Astrocyte of the spinal cord (primary cell): ENCODE results near the gene CSF1R.

Experiments used
- DNase-seq: peaks from one replicate; pipeline ENCODE4 v3.0.0; 2011; ENCODE audit warnings: low read depth, low spot score
- H3K4me3 ChIP-seq: 2 replicates; pipeline ENCODE4 v1.5.1; 2011; ENCODE audit warnings: low read depth, mild to moderate bottlenecking, low read length, moderate library complexity
- in situ Hi-C: cut with HindIII; loops from 2 replicates; pipeline ENCODE4 v1.10.0; 2017; ENCODE audit warnings: low sequenced_read_pairs
- TF ChIP-seq, protein P1 (sequence below): IDR thresholded peaks from 2 replicates; pipeline ENCODE4 v1.5.1; 2012; ENCODE audit warnings: low read depth, mild to moderate bottlenecking, low read length, inconsistent platforms

The CSF1R gene

DNA sequence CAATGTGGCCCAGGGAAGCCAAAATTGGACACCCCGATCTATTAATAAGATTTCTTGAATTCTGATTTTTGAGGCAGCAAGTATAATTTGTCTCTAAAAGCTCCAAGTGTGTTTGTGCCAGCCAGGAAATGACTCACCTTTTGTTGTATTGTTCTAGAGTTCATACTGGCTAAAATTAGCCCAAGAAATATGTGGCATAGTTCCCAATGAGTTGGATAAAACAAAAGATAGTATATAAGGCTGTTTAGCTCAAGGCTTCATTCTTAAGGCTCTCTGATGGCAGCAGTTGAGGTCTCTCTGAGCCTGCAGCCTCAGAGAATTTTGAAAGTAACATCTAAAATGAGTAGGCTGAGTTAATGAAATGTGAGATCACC, 64.2 kb downstream of the CSF1R start:
- TF ChIP-seq, protein P1, sequence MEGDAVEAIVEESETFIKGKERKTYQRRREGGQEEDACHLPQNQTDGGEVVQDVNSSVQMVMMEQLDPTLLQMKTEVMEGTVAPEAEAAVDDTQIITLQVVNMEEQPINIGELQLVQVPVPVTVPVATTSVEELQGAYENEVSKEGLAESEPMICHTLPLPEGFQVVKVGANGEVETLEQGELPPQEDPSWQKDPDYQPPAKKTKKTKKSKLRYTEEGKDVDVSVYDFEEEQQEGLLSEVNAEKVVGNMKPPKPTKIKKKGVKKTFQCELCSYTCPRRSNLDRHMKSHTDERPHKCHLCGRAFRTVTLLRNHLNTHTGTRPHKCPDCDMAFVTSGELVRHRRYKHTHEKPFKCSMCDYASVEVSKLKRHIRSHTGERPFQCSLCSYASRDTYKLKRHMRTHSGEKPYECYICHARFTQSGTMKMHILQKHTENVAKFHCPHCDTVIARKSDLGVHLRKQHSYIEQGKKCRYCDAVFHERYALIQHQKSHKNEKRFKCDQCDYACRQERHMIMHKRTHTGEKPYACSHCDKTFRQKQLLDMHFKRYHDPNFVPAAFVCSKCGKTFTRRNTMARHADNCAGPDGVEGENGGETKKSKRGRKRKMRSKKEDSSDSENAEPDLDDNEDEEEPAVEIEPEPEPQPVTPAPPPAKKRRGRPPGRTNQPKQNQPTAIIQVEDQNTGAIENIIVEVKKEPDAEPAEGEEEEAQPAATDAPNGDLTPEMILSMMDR, result no peak
- peak; percentile 89 for DNase-seq
- in situ Hi-C loops, result no loop called here
- no peak overlapping the region for H3K4me3 ChIP-seq

DNA sequence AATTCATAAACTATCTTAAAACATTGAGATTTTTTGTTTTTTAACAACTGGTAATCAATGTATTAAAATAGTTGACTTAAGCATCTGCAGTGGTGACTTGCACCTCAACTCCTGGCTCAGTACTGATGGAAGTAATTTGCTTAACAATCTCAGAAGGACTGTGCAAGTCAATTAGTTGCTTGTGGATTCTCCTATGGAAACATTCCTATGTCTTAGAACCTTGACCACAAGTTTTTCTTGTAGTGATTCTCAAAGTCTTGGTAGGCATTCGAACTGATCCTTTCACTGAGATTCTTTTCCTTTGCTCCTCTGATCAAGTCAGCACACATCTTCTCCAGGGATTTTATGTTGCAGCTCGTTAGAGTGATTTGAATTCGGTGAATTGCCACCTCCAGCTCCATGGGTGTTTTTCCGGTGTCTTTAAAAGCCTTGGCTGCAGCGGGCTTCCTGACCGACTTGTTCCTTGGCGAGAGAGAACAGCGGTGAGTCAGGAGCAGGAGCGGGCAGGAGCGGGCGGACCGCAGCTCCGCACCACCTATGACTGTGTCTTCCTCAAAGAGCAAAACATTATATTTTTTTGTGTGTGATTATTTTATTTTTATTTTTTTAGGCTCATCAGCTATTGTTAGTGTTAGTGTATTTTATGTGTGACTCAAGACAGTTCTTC, 64.7 kb downstream of the CSF1R start:
- TF ChIP-seq, protein P1, result no peak
- in situ Hi-C loops, result no loop called here
- DNase-seq, result peak; percentile 89
- no peak overlapping the region for H3K4me3 ChIP-seq

DNA sequence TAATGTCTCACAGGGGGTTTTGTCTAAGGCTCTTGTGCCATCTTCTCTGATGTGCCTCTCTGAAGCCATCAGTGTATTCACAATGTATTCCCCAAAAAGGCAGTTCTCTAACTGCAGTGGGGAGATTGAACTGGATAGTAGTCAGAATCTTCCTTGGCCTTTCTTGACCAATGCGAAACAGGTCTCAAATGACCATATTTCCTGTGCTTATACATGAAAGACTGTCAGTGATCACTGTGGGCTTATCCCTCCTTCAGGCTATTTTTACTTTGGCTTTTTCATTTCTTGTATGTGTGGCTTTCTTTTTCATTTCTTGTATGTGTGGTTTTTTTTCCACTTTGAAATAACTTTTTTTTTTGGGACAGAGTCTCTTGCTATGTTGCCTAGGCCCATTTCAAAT, 66.1 kb downstream of the CSF1R start:
- H3K4me3 ChIP-seq, result no peak overlapping the region
- TF ChIP-seq, protein P1, result no peak
- in situ Hi-C loops, result no loop called here
- DNase-seq, result no peak

DNA sequence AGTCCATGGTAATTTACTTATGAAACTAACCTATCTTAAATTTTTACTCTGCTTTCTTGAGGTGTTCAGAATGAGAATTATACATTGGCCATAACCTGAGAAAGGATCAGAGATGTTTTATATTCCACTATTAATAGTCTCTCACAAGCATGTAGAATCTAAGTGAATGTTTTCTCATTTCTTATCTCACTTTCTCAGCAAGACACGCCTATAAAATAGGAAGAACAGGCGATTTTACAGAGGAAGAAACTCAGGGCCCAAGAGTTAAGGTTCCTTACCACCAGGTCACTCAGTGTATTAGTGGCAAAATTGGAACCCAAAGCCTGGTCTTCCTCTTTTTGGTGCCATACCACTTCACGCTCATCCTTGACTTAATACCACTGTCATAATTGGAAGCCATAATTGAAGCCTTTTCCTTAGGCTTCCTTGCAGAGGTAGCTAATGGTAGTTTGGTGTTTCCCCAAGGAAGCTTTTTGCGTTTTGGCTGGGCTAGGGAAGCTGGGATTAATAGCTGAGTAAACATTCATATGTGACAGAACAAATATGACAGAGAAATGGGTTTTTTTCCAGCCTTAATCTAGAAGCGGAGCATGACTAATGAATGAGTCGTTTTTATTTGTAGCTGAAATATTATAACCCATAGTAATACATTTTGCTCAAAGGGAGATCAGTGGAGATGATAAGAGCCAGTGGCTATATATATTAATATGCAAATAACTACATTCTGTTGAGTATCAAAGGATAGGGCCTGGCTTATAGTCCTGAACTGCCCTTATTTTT, 68.9 kb downstream of the CSF1R start:
- no peak for DNase-seq
- TF ChIP-seq, protein P1, result no peak
- no peak overlapping the region for H3K4me3 ChIP-seq
- in situ Hi-C loops, result no loop called here

DNA sequence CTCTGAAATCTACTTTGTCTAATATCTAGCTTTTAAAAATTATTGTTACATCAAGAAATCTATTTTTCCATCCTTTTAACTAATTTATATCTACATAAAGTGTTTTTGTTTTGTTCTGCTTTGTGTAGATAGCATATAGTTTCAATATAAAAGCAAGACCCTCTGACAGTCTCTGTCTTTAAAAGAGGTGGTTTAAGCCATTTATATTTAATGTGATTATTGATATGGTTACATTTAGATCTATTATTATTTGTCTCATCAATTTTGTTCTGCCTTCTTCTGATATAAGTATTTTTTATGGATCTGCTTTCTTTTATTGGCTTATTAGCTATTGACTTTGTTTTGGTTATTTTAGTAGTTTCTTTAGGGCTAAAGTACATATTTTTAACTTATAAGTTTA, 69.8 kb downstream of the CSF1R start:
- in situ Hi-C loops, result no loop called here
- no peak overlapping the region for H3K4me3 ChIP-seq
- TF ChIP-seq, protein P1, result no peak
- DNase-seq, result no peak

DNA sequence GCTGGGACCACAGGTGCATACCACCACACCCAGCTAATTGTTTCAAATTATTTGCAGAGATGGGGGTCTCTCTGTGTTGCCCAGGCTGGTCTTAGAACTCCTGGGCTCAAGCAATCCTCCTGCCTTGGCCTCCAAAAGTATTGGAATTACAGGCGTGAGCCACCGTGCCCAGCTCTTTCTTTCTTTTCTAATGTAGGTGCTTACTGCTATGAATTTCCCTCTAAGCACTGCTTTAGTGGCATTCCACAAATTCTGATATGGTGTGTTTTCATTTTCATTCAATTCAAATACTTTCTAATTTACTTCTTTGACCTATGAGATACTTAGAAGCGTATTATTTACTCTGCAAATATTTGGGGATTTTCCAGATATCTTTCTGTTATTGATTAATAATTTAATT, 70.9 kb downstream of the CSF1R start:
- no peak overlapping the region for H3K4me3 ChIP-seq
- in situ Hi-C loops, result no loop called here
- no peak for DNase-seq
- TF ChIP-seq, protein P1, result no peak
